ENCODE data around the gene DYNC2H1.
A peak's percentile ranks its signal among the peaks of the same experiment; 100 is the strongest.

The DYNC2H1 gene

DNA sequence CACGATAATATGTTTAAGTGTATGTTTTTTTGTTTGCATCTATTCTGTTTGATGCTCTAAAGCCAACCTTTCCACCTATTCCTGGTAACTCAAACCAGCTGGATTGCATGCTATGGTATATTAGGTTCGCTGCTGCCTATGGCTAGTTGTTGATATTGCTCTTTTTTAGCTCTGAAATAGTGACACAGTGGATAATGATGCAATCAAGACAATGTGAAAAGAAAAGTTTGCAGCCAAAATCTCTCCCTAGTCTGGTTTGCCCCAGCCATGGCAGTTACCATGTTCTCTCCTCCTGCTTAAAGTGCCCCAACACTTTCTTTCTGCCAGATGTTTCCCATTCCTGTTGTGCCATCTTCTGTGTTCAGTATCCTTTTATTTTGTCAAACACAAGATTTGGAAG is 269.7 kb downstream of the DYNC2H1 start:
- no peak for DNase-seq

- no peak for DNase-seq
Observed at GRCh38 chr11:103380031-103380430, 270.8 kb downstream of the DYNC2H1 start.

GRCh38 chr11:103384652-103385051 is 275.4 kb downstream of the DYNC2H1 start:
- DNase-seq = no peak

DNA sequence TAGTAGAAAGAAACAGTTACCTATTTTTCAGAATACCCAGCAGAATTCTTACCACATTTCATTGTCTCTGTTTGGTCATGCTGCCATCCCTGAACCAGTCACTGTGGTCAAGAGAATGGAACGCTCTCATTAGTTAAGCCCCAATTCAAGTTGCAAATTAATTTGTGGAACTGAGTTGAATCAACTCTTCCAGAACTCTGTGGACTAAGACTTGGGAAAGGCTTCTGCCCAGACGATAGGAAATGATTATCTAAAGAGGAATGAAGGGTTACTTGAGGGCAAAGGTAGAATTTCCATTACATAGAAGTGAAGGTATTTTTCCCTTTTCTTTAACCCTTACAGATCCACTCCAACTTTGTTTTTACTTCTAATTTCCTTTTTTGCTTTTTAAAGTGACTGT is 286.4 kb downstream of the DYNC2H1 start:
- peak in 1 of 2 experiments; percentile 76 for DNase-seq

GRCh38 chr11:103396237-103396636 is 287.0 kb downstream of the DYNC2H1 start:
- DNase-seq = no peak

- no peak for DNase-seq
Observed at GRCh38 chr11:103397369-103397768, 288.1 kb downstream of the DYNC2H1 start.

GRCh38 chr11:103398829-103399228 is 289.6 kb downstream of the DYNC2H1 start:
- DNase-seq = no peak

DNA sequence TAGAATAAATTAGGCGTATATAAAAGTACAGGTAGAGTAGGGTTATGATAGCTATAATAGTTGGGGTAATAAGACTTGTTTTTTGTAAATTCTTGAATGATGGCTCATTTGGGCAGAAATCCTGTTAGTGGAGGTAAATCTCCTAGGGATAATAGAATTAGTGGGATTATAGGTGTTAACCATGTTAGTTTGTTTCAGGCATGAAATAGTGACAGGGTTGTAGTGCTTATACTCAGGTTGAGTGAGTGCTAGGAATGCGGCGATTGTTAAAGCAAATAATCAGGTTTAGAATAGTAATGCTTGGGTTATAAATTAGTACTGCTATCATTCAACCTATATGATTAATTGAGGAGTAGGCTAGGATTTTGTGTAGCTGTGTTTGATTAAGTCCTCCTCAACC is 297.1 kb downstream of the DYNC2H1 start:
- no peak for DNase-seq

- no peak for DNase-seq
Observed at GRCh38 chr11:103407641-103408040, 298.4 kb downstream of the DYNC2H1 start.

DNA sequence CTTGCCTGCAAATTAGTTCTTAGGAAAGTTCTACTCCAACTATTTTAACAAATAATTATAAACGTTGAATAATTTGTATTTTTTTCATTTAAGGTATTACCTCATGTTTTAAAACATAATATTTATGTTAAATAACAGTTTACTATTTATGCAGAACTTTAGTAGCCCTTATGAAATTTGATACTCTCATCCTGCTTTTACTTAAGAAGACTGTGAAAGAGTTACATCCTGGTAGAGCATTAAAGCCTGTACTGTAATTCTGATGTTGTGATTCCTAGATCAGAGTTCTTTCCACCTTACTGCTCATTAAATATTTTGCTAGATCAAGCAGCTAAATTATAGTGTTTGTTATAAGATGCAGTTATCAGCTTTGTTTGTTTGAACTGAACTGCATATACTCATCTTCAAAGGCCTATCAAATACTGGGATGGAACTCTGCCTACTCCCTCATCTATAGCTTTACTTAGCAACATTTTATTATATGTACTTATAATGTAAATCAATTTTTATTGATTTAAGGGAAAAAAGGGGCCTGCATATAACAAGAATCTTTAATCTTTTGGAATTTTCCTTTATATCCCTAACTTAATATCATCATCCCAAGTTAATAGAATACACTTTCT is 304.2 kb downstream of the DYNC2H1 start:
- no peak for DNase-seq

DNA sequence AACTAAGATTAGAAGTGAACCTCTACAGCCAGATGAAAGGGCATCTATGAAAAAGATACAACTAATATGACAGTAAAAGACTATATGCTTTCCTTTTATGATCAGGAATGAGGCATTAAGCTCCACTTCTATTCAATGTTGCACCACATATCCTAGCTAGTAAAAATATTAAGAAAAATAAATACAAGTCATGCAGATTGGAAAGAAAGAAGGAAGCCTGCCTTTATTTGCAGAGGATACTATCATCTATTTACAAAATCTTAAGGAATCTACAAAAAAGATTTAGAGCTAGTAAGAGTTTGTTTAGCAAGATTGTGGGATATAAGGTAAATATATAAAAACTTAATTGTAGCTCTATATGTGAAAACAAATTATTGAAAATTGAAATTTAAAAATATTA is 308.8 kb downstream of the DYNC2H1 start:
- no peak for DNase-seq

DNA sequence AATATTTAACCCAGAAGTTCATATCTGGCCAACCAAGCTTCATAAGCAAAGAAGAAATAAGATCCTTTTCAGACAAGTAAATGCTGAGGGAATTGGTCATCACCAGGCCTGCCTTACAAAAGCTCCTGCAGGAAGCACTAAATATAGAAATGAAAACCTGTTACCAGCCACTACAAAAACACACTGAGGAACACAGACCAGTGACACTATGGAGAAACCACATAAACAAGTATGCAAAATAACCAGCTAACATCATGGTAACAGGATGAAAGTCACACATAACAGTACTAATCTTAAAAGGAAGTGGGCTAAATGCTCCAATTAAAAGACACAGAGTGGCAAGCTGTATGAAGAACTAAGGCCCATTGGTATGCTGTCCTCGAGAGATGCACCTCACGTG is 311.4 kb downstream of the DYNC2H1 start:
- no peak for DNase-seq

DNA sequence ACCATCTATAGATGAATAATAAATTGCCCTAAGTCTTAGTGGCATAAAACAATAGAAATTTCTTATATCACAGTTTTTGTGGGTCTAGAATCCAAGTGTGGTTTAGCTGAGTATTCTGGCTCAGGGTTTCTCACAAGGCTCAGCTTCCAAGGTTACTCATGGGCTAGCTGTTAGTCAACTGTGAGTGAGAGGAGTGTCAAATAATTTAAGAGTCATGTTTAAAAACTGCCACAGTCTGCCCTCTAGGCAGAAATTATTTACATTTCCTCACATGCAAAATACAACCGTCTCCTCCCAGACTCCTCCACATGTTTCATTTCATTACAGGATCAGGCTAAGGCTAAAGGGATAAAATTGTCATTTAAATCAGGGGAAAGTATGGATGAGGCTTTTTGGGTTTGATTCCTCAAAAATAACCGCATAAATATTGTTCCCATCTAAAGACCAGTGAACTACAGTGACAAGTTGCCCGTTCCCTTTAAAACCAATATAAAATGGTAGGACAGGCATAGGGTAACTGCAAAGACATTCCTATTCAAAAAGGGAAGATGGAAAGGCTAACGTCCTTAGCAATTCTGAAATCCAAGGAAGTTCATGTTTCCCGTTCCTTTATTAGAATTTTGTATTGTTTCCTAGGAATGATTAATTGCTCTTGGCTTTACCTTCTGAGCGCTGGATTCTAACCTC is 324.3 kb downstream of the DYNC2H1 start:
- peak; percentile 17 to 60 for DNase-seq

GRCh38 chr11:103434073-103434411 is 324.8 kb downstream of the DYNC2H1 start:
- no peak for DNase-seq

DNA sequence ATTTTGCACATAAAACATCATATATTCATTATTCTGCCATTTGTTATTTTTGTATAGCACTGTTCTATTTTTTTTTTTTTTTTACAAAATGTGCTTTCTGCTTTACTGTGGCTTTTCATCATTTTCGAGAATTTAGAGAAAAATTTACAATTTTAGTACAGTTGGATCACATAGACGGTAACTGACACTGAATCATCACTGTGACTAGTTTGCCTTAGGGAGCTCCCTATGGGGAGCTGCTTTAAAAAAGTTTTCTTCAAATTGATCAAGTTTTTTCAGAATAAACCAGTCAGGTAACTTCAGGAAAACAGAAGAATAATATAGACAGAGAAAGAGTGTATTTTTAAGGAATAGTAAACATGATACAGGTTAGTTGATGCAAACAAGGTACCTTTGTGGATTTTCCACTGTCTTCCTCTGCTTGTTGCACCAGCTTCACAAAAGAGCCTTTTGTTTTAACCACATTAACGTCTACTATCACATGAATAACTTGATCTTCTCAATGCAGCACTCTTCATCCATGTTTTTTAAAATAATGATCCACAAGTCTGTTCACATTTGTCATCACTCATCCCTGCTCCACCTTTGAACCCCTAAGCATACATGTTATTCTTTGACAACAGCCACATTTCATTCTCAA is 327.0 kb downstream of the DYNC2H1 start:
- DNase-seq = no peak

DNA sequence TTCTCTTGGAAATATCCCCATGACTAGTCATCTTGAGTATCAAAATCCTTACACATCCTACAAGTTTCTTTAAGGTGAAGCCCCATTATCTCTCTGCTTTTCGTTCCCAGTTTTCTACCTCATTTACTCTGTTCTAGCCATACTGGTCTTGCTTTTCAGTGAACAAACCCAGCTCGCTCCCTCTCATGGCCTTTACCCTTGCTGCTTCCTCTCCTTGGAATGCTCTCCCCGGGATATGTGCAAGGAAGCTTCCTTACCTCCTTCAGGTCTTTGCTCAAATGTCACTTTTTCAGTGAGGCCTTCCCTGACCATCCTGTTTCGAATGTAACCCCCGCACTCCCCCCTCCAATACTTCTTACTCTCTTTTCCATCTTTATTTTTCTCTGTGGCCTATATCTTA is 331.8 kb downstream of the DYNC2H1 start:
- DNase-seq = no peak

- no peak for DNase-seq
Observed at GRCh38 chr11:103448966-103449365, 339.7 kb downstream of the DYNC2H1 start.

GRCh38 chr11:103450241-103450640 is 341.0 kb downstream of the DYNC2H1 start:
- DNase-seq = no peak

DNA sequence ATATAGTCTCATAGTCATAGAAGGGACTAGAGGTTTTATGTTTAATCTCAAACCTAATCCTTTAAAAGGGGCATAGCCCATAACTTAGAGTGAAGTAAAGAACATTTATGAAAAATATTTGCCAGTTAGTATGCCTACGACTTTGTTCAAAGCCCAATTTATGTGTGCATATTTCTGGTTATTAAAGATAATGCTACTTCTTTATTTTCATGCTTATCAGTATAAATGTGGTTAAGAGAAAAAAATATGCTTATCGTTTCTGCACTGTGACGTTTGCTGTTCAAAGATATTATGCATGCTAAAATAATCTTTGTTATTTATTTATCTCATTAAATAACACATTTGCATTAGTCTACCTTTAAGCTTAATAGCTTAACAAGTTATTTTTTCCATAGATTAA is 343.9 kb downstream of the DYNC2H1 start:
- DNase-seq = no peak

DNA sequence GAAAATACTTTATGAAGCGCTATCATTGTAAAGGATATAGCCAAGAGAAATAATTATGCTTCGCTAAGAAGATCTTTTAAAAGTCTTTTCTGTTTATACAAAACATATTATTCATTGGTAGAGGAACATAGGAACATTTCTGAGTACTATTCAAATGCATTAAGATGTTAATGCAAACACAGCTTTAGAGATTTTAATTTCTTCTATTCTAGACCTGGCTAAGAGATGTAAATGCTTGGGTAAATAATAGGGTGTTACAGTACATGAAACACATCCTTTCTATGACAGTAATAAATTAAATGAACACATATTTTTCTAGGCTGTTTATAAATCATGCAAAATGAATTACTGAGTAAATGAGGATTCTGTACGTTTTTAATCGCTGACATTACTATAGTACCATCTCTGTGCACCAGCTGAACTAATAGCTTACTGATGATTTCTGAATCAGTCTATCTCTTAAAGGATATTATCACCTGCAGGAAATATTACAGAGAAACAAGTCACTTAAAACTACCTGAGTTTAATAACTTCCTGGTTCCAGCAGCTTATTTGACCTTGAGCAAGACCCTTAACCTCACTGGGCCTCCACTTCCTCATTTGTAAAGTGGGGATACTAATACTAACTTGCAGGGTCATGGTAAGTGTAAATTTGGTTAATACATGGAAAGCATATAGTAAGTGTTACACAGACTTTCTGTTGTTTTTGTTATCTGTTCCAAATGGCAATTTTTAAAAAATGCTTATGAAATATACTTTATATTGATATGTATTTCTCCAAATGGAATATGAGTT is 344.9 kb downstream of the DYNC2H1 start:
- no peak for DNase-seq

DNA sequence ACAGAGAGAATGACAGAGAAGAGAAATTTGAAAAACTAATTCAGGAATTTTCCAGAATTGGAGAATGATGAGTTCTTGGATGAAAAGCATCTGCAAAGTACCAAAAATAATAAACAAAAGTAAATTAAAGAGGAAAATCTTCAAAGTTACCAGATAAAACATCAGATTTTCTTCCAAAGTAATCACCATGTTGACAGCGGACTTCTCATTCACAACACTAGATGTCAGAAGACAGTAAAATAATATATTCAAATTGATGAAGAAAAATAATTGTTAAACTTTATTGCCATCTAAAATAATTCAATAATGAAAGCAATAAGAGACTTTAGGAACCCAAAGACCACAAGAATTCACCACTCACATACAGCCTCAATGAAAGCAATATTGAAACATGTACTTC is 355.2 kb downstream of the DYNC2H1 start:
- no peak for DNase-seq

DNA sequence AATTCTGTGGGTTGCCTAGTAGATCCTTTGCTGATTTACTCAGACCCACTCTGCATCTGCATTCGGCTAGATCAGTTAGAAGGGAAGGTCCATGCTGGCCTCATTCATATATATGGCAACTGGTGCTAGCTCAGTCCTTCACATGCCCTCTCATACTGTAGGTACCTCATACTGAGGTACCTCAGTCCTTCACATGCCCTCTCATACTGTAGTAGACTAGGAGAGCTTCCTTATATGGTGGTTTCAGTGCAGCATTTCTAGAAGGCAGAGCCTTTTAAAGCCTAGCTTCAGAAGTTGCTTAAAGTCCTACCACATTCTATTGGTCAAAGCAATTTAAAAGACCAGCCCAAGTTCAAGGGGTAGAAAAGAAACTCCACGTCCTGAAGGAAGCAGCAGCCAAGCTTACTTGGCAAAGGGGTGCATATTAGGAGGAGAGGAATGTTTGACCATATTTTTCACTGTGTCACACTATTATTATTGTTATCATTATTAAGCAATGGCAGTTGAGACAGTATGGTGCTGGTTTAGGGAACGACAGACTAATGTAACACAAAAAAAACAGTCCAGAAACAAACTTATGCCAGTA is 356.4 kb downstream of the DYNC2H1 start:
- no peak for DNase-seq

DNA sequence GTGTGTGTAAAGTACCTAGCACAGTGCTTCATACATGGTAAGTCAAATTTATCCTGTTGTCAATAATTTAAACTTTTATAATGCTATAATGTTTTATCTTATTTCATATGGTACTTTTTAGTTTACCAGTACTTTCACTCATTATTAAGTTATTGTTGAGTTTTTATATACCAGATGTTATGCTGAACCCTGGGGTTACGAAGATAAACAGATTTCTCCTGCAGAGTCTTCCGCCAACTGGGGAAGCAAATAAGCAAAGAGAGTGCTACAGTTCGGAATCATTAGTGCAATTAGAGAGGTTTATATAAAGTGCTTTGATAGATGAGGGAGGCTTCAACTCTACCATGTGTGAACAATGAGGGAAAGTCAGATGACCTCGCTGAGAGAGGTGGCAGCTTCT is 362.3 kb downstream of the DYNC2H1 start:
- no peak for DNase-seq

All from SW 1271 (cell line).